Fibroblast of lung (primary cell): ENCODE data around the gene LYPD6B.
A peak's percentile ranks its signal among the peaks of the same experiment; 100 is the strongest.

Experiments used
- CTCF ChIP-seq, 2 donors: IDR thresholded peaks in 1 of 2; conservative IDR thresholded peaks in 1 of 2; 1 replicate in 1 of 2; 2 replicates in 1 of 2; pipeline ENCODE4 v1.5.1; 2011 to 2012; ENCODE audit warnings: low read length in 2 of 2, control low read depth in 1 of 2, inconsistent platforms in 1 of 2, low read depth in 1 of 2, mild to moderate bottlenecking in 1 of 2
- EZH2 ChIP-seq: IDR thresholded peaks from 2 replicates; pipeline ENCODE4 v1.5.1; 2012; ENCODE audit warnings: low read length, control low read depth, mild to moderate bottlenecking; ENCODE audit errors: missing control alignments

GRCh38 chr2:148989882-148990493 lies 48.5 kb upstream of the LYPD6B start:
- TF ChIP-seq CTCF (conservative IDR thresholded peaks at IDR 0.05 in 1 of 2, IDR thresholded peaks at IDR 0.05 in 1 of 2; ENCODE audit: low read depth in 1 of 2, low read length in 2 of 2), result peak; percentile 70 to 79
- TF ChIP-seq EZH2, result no peak
